Adipocyte (in vitro differentiated cells): ENCODE measurements around the gene SLC37A3.
"Not testable (repeated sequence)": the region's sequence is repeated elsewhere in the genome, so short reads cannot be mapped to it uniquely, and the experiment has no call there.

Source experiments
- DNase-seq: peaks from one replicate; pipeline ENCODE4 v3.0.0-alpha.2; 2015; ENCODE audit warnings: low read depth
- H3K27me3 ChIP-seq: replicated peaks from 2 replicates; pipeline ENCODE4 v1.7.0; 2013; ENCODE audit warnings: mild to moderate bottlenecking, low read length, moderate library complexity; ENCODE audit not compliant: control insufficient read depth, insufficient read depth
- H3K36me3 ChIP-seq: 2 replicates; pipeline ENCODE4 v1.7.0; 2013; ENCODE audit warnings: low read length, mild to moderate bottlenecking, moderate library complexity; ENCODE audit not compliant: control insufficient read depth, insufficient read depth, severe bottlenecking
- H3K4me1 ChIP-seq: 2 replicates; pipeline ENCODE4 v1.7.0; 2013; ENCODE audit warnings: mild to moderate bottlenecking, low read length, moderate library complexity; ENCODE audit not compliant: control insufficient read depth, insufficient read depth
- H3K4me3 ChIP-seq: 2 replicates; pipeline ENCODE4 v1.7.0; 2013; ENCODE audit warnings: mild to moderate bottlenecking, low read length, moderate library complexity
- H3K9ac ChIP-seq: 2 replicates; pipeline ENCODE4 v1.7.0; 2013; ENCODE audit warnings: mild to moderate bottlenecking, low read length, moderate library complexity
- H3K9me3 ChIP-seq: 2 replicates; pipeline ENCODE4 v1.7.0; 2013; ENCODE audit warnings: mild to moderate bottlenecking, low read length, moderate library complexity; ENCODE audit not compliant: control insufficient read depth

Gene SLC37A3

DNA sequence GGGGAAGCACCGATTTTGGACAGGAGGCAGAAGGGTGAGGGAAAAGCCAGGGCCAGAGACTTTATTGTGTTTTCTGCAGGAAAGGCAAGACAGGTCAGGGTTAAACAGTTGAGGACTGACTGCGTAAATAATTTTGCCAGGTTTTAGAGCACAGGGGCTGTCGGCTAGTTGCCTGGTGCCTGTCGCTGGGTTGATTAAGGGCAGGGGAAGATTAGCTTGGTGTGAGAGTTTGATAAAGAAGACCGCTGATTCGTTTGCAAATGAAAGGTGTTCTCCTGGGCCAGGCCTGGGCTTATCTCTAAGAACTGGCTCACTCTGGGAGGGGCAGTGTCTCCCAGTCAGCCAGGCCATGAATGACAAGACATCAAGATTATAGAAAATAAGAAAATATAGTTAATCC, 75.6 kb downstream of the SLC37A3 start:
- H3K4me3 ChIP-seq: no peak overlapping the region
- DNase-seq: no peak
- H3K27me3 ChIP-seq: no peaks in the 10 kb centered on the region
- no peaks in the 10 kb centered on the region for H3K9me3 ChIP-seq
- no peaks in the 10 kb centered on the region for H3K36me3 ChIP-seq
- peaks cover 10% of the 10 kb centered on the region for H3K4me1 ChIP-seq
- no peak overlapping the region for H3K9ac ChIP-seq

DNA sequence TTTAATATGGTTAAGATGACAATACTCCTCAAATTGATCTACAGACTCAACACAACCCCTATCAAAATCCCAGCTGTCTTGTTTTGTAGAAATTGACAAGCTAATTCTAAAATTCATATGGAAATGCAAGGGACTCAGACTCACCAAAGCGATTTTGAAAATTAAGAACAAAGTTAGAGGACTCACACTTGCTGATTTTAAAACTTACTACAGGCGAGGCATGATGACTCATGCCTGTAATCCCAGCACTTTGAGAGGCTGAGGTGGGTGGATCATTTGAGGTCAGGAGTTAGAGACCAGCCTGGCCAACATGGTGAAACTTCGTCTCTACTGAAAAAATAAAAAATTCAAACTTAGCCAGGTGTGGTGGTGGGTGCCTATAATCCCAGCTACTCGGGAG, 78.3 kb downstream of the SLC37A3 start:
- H3K4me1 ChIP-seq: peaks cover 20% of the 10 kb centered on the region
- H3K27me3 ChIP-seq, H3K9me3 ChIP-seq, H3K9ac ChIP-seq, H3K4me3 ChIP-seq, DNase-seq, H3K36me3 ChIP-seq: not testable (repeated sequence)

DNA sequence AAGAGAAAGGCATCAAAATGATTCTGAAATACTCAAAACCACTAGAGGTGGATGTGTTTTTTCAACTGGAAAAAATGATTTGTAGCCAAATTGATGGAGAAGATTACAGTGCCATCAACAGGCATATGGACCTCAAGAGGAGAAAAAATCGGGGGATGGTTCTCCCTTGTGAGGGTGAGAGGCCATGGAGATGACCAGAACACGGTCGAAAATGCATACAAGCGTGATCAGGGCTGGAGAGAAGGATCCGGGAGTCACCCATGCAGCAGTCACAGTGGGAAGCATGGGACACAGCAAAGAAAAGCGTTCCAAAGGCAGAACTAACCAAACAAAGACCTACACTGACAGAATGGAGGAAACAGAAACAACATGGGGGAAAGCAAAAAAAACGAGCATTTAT, 80.3 kb downstream of the SLC37A3 start:
- no peak for DNase-seq
- Histone ChIP-seq H3K4me1 (peaks cover 34% of the 10 kb centered on the region), H3K4me3 (no peak overlapping the region), H3K27me3 (no peaks in the 10 kb centered on the region), H3K9me3 (no peaks in the 10 kb centered on the region), H3K9ac (no peak overlapping the region), H3K36me3 (no peaks in the 10 kb centered on the region)

- peaks cover 34% of the 10 kb centered on the region for H3K4me1 ChIP-seq
- no peaks in the 10 kb centered on the region for H3K9me3 ChIP-seq
- no peak for DNase-seq
- no peaks in the 10 kb centered on the region for H3K27me3 ChIP-seq
- no peak overlapping the region for H3K9ac ChIP-seq
- no peak overlapping the region for H3K4me3 ChIP-seq
- H3K36me3 ChIP-seq: no peaks in the 10 kb centered on the region
Measured at GRCh38 chr7:140317597-140317996, 80.7 kb downstream of the SLC37A3 start.

DNA sequence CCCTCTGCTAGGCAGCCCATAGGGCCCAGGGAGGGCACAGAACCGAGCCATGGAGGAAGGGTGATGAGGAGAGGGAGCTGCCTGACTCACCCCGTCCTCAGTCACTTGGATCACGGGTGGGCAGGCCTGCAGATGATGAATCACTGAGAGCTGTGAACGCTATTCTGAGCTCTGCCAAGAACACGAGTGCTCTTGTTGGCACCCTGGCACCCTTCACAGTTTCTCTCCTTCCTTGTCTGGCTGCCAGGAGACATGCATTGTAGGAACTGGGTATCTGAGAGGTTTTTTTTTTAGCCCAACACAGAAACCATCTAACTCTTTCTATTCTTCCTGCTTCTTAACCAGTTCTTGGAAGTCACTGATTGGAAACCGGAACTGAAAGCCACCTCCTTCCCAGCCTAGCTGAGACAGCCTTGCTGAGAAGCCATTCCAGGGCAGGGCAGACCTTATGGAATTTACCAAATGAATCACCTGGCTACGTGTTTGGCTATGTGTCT, 82.1 kb downstream of the SLC37A3 start:
- Histone ChIP-seq H3K27me3 (no peaks in the 10 kb centered on the region), H3K36me3 (no peaks in the 10 kb centered on the region), H3K4me1 (peaks cover 34% of the 10 kb centered on the region), H3K4me3 (peak overlapping the region; percentile 73), H3K9me3 (peaks cover 8% of the 10 kb centered on the region), H3K9ac (peak overlapping the region; percentile 81)
- DNase-seq: peak; percentile 88

GRCh38 chr7:140315498-140316164, 82.7 kb downstream of the SLC37A3 start:
- H3K36me3 ChIP-seq: no peaks in the 10 kb centered on the region
- peak overlapping the region; percentile 81 for H3K9ac ChIP-seq
- no peaks in the 10 kb centered on the region for H3K27me3 ChIP-seq
- no peak for DNase-seq
- H3K4me3 ChIP-seq: peak overlapping the region; percentile 73
- H3K9me3 ChIP-seq: peaks cover 8% of the 10 kb centered on the region
- peaks cover 38% of the 10 kb centered on the region for H3K4me1 ChIP-seq

- Histone ChIP-seq H3K4me3 (peak overlapping the region; percentile 73), H3K9me3 (peaks cover 8% of the 10 kb centered on the region), H3K9ac (peak overlapping the region; percentile 81), H3K4me1 (peaks cover 44% of the 10 kb centered on the region), H3K27me3 (no peaks in the 10 kb centered on the region), H3K36me3 (no peaks in the 10 kb centered on the region)
- DNase-seq: peak; percentile 39
Measured at GRCh38 chr7:140314573-140315480, 83.5 kb downstream of the SLC37A3 start.

DNA sequence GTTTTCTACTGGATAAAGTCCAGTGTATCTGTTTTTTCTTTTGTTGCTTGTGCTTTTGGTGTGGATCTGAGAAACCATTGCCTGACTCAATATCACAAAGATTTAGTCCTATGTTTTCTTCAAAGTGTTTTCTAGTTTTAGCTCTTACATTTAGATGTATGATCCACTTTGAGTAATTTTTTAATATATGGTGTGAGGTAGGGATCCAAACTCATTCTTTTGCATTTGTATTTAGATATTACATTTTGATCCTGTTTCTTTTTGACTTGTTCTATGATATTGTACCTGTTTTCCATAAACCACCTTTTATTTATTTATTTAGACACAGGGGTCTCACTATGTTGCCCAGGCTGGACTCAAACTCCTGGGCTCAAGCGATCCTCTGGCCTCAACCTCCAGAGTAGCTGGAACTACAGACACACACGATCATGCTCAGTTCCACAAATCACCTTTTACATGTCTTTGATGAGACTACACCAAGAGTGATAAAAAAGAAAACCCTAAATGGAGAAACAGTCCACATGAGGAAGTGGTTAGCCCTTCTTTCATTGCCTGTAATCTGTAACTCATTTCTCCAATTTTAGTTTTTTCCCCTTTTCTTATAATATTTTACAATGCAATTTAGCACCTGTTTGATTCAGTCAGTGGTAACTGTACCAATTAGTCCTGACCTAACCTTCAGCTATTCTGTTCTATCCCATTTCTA, 86.0 kb downstream of the SLC37A3 start:
- peaks cover 50% of the 10 kb centered on the region for H3K4me1 ChIP-seq
- no peak overlapping the region for H3K9ac ChIP-seq
- DNase-seq: no peak
- no peaks in the 10 kb centered on the region for H3K27me3 ChIP-seq
- H3K36me3 ChIP-seq: no peaks in the 10 kb centered on the region
- peaks cover 8% of the 10 kb centered on the region for H3K9me3 ChIP-seq
- H3K4me3 ChIP-seq: no peak overlapping the region

DNA sequence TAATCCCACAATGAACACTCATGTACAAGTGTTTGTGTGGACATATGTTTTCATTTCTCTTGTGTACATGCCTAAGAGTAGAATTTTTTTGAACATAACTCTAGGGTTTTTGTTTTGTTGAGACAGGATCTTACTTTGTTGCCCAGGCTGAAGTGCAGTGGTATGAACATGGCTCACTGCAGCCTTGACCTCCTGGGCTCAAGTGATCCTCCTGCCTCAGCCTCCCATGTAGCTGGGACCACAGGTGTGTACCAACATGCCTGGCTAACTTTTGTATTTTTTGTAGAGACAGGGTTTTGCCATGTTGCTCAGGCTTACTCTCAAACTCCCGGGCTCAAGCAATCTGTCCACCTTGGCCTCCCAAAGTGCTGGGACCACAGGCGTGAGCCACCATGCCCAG, 87.2 kb downstream of the SLC37A3 start:
- H3K9ac ChIP-seq, H3K27me3 ChIP-seq, H3K4me3 ChIP-seq, H3K9me3 ChIP-seq, DNase-seq, H3K36me3 ChIP-seq: not testable (repeated sequence)
- peaks cover 40% of the 10 kb centered on the region for H3K4me1 ChIP-seq

GRCh38 chr7:140310337-140311002, 87.9 kb downstream of the SLC37A3 start:
- DNase-seq: peak; percentile 57
- Histone ChIP-seq H3K27me3 (no peaks in the 10 kb centered on the region), H3K36me3 (no peaks in the 10 kb centered on the region), H3K9ac (peak overlapping the region; percentile 41), H3K4me3 (no peak overlapping the region), H3K4me1 (peaks cover 34% of the 10 kb centered on the region), H3K9me3 (peaks cover 8% of the 10 kb centered on the region)
